Endothelial cell of umbilical vein (primary cell): ENCODE results near the gene PEX3. TPM values are rescaled to one million over a fixed set of nuclear protein-coding genes. Genes with fewer than 3 reads are reported as not detected.

ENCODE experiments used
- BruUV-seq: library from RNA; stranded (reverse); fragments of 400-500 nt; replicated peaks from 2 replicates; lab custom pipeline; 2021; lab: Mats Ljungman, UMichigan
- CTCF ChIA-PET: fragments of 300-600, 350-600 bp; sonication (Branson Sonifier 250); formaldehyde crosslinking; loops from one replicate; lab custom pipeline; 2021; ENCODE audit warnings: antibody characterized with exemption, inconsistent platforms; lab: Charles Lee
- POLR2A ChIA-PET: fragments of 300-600, 350-600 bp; sonication (Branson Sonifier 250); formaldehyde crosslinking; loops from one replicate; lab custom pipeline; 2021; ENCODE audit warnings: antibody characterized with exemption, inconsistent platforms; lab: Charles Lee
- DNase-seq: peaks from one replicate; pipeline ENCODE4 v3.0.0-alpha.2; 2011; ENCODE audit warnings: low read depth, low spot score
- FAIRE-seq: peaks from 2 replicates; lab custom pipeline; 2011; peaks lifted over from hg19 to GRCh38; lab: Jason Lieb, UNC
- H2AFZ ChIP-seq: 2 replicates; pipeline ENCODE4 v1.6.0; 2012; ENCODE audit warnings: low read depth, low read length, control low read depth, inconsistent platforms
- H3K27ac ChIP-seq: 2 replicates; pipeline ENCODE4 v1.5.1; 2011; ENCODE audit warnings: low read depth, mild to moderate bottlenecking, control low read depth, low read length, moderate library complexity; ENCODE audit not compliant: insufficient read depth
- H3K27me3 ChIP-seq, 2 experiments: 2 replicates each; pipeline versions ENCODE4 v1.6.0 to v1.6.1; 2011; ENCODE audit warnings: low read length in 2 of 2, mixed read lengths in 1 of 2; ENCODE audit not compliant: control insufficient read depth in 2 of 2, insufficient read depth in 2 of 2
- H3K36me3 ChIP-seq, 2 experiments: 2 replicates in 1 of 2; 3 replicates in 1 of 2; pipeline ENCODE4 v1.5.1; 2011; ENCODE audit warnings: low read length in 2 of 2, mild to moderate bottlenecking in 1 of 2, moderate library complexity in 1 of 2; ENCODE audit not compliant: control insufficient read depth in 2 of 2, insufficient read depth in 2 of 2; ENCODE audit errors: extremely low read depth in 1 of 2
- H3K4me1 ChIP-seq: 3 replicates; pipeline ENCODE4 v1.5.1; 2011; ENCODE audit warnings: mild to moderate bottlenecking, low read length; ENCODE audit not compliant: control insufficient read depth, insufficient read depth; ENCODE audit errors: extremely low read depth
- H3K4me2 ChIP-seq: 2 replicates; pipeline ENCODE4 v1.6.1; 2011; ENCODE audit warnings: low read length, control low read depth, mixed read lengths; ENCODE audit not compliant: insufficient read depth
- H3K4me3 ChIP-seq, 3 experiments: fragments of 200-600 bp in 1 of 3; sonication (generic), shearing (Covaris generic) in 1 of 3; replicated peaks in 1 of 3; 2 replicates each; pipeline ENCODE4 v1.5.1; 2011 to 2016; ENCODE audit warnings: control low read depth in 3 of 3, low read length in 3 of 3, mild to moderate bottlenecking in 2 of 3, inconsistent platforms in 1 of 3, low read depth in 1 of 3, moderate library complexity in 1 of 3; ENCODE audit not compliant: insufficient read depth in 1 of 3
- H3K79me2 ChIP-seq: 2 replicates; pipeline ENCODE4 v1.6.0; 2012; ENCODE audit warnings: low read length, inconsistent platforms; ENCODE audit not compliant: control insufficient read depth, insufficient read depth
- H3K9ac ChIP-seq: replicated peaks from 2 replicates; pipeline ENCODE3; 2011; ENCODE audit warnings: low read length, control low read depth; ENCODE audit not compliant: insufficient read depth; ENCODE audit errors: extremely low read depth
- H3K9me1 ChIP-seq: replicated peaks from 3 replicates; pipeline ENCODE4 v1.6.0; 2011; ENCODE audit warnings: mild to moderate bottlenecking, low read length; ENCODE audit not compliant: control insufficient read depth, insufficient read depth; ENCODE audit errors: extremely low read depth
- H3K9me3 ChIP-seq: replicated peaks from 2 replicates; pipeline ENCODE4 v1.5.1; 2012; ENCODE audit warnings: low read length, inconsistent platforms; ENCODE audit not compliant: control insufficient read depth, insufficient read depth
- H4K20me1 ChIP-seq: replicated peaks from 2 replicates; pipeline ENCODE3; 2011; ENCODE audit warnings: mild to moderate bottlenecking, low read length; ENCODE audit not compliant: control insufficient read depth, insufficient read depth; ENCODE audit errors: extremely low read depth
- CTCF ChIP-seq, 2 donors: IDR thresholded peaks; 1 replicate in 1 of 2; 2 replicates in 1 of 2; pipeline ENCODE4 v1.5.1; 2011; ENCODE audit warnings: low read length in 2 of 2, mild to moderate bottlenecking in 2 of 2, moderate library complexity in 2 of 2, control low read depth in 1 of 2, inconsistent platforms in 1 of 2, low read depth in 1 of 2; ENCODE audit not compliant: insufficient read depth in 1 of 2; ENCODE audit errors: extremely low read depth in 1 of 2
- EZH2 ChIP-seq: IDR thresholded peaks from 2 replicates; pipeline ENCODE4 v1.6.1; 2012; ENCODE audit warnings: borderline replicate concordance, low read depth, mild to moderate bottlenecking, moderate library complexity, low read length, inconsistent platforms; ENCODE audit not compliant: severe bottlenecking
- FOS ChIP-seq: IDR thresholded peaks from 2 replicates; pipeline ENCODE4 v1.6.1; 2011; ENCODE audit warnings: mild to moderate bottlenecking, low read length, moderate library complexity, borderline replicate concordance; ENCODE audit not compliant: insufficient read depth
- GATA2 ChIP-seq: IDR thresholded peaks from 2 replicates; pipeline ENCODE4 v1.7.0; 2011; ENCODE audit warnings: low read depth, mild to moderate bottlenecking, moderate library complexity, mixed read lengths, low read length; ENCODE audit not compliant: insufficient read length, insufficient read depth
- JUN ChIP-seq: IDR thresholded peaks from 2 replicates; pipeline ENCODE4 v1.6.1; 2011; ENCODE audit warnings: borderline replicate concordance, low read depth; ENCODE audit not compliant: insufficient read length, insufficient read depth
- MAX ChIP-seq: IDR thresholded peaks from 2 replicates; pipeline ENCODE4 v1.6.1; 2011; ENCODE audit not compliant: insufficient read depth, insufficient read length
- MYC ChIP-seq: IDR thresholded peaks from one replicate; pipeline ENCODE4 v1.6.1; 2011; ENCODE audit warnings: mild to moderate bottlenecking, low read depth, low read length
- POLR2A ChIP-seq: IDR thresholded peaks from 2 replicates; pipeline ENCODE4 v1.6.1; 2012; ENCODE audit warnings: low read depth, mild to moderate bottlenecking, control low read depth, low read length
- POLR2AphosphoS5 ChIP-seq: IDR thresholded peaks from 2 replicates; pipeline ENCODE4 v1.6.1; 2012; ENCODE audit warnings: low read depth, mild to moderate bottlenecking, control low read depth, low read length, moderate library complexity; ENCODE audit not compliant: insufficient read depth
- dilution Hi-C: fragments of 300-500 bp; cut with MboI; formaldehyde crosslinking; loops from one replicate; pipeline ENCODE4 v1.15.0; 2019; ENCODE audit warnings: low sequenced_read_pairs; ENCODE audit not compliant: extremely low pct_ligation_motif_present
- intact Hi-C: fragments of 100-400 bp; cut with micrococcal nuclease; formaldehyde crosslinking; loops from one replicate; pipeline ENCODE4 v1.10.0; 2022
- polyA plus RNA-seq, 4 experiments: library from polyadenylated mRNA; depleted of rRNA in 3 of 4; stranded (reverse) in 3 of 4; unstranded in 1 of 4; fragments of >200 nt; gene quantifications; 2 replicates each; pipeline versions ENCODE4 v1.2.1 to v1.2.3, GENCODE V29; 2011 to 2012; ENCODE audit warnings: missing spikeins in 1 of 4
- total RNA-seq: library from RNA; stranded (reverse); gene quantifications from 2 replicates; pipeline ENCODE4 v1.2.3, GENCODE V29; 2021

The PEX3 gene
- total and polyA plus RNA-seq, 2 donors (not counting 3 experiments of a cell fraction or from before 2014, with no cell fraction given) = 8.7 to 21.7 TPM

DNA sequence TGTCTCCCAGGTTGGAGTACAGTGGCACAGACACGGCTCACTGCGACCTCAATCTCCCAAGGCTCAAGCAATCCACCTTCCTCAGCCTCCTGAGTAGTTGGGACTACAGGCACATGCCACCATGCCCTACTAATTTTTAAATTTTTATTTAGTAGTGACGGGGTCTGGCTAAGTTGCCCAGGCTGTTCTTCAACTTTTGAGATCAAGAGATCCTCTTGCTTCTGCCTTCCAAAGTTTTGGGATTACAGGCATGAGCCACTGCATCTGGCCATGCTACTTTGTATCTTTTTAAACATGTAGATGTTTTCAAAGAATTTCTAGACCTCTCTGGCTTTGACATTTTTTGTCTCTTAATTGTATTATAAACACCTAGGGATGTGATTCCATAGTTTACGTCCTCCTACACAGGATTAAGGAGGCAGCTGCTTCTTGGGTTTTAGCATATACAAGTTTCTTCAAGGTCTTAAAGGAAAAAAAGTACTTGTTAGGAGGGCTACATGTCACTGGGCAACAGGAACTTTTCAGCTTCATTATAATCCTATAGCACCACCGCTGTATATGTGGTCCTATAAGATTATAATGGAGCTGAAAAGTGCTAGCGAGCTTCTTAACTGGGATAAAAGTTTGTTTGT is 1.4 kb upstream of the PEX3 start:
- Histone ChIP-seq H3K4me2 (peak overlapping the region; percentile 83), H3K79me2 (peaks cover 31% of the 10 kb centered on the region), H3K27ac (peak overlapping the region; percentile 65), H3K9me3 (no peaks in the 10 kb centered on the region), H3K27me3 (no peaks in the 10 kb centered on the region), H3K9ac (peak overlapping the region; percentile 88), H4K20me1 (no peaks in the 10 kb centered on the region), H3K36me3 (no peaks in the 10 kb centered on the region), H3K4me1 (peaks cover 18% of the 10 kb centered on the region), H3K4me3 (peak overlapping the region; percentile 52 to 90 (median 59)), H2AFZ (peak overlapping the region; percentile 44), H3K9me1 (no peaks in the 10 kb centered on the region)
- DNase-seq (no peak), FAIRE-seq (no peak)
- TF ChIP-seq GATA2 (no peak), FOS (no peak), POLR2AphosphoS5 (no peak), MYC (no peak), CTCF (IDR thresholded peaks at IDR 0.05; ENCODE audit: extremely low read depth in 1 of 2, insufficient read depth in 1 of 2, low read depth in 1 of 2, low read length in 2 of 2) (no peak), EZH2 (no peak), MAX (no peak), POLR2A (no peak), JUN (no peak)
- POLR2A ChIA-PET = no interaction called here
- dilution Hi-C loops = no loop called here
- BruUV-seq = no TSS peak
- intact Hi-C loops = no loop called here
- CTCF ChIA-PET = interaction anchor here (0.8 kb wide), 1 partner anchor 22 kb away, joined by 3 read pairs; no protein-coding TSS in a partner anchor
